ENCODE data around the gene PLEKHH1.
"Not testable (repeated sequence)": the region's sequence is repeated elsewhere in the genome, so short reads cannot be mapped to it uniquely, and the experiment has no call there.

PLEKHH1 gene

GRCh38 chr14:67536087-67536486 lies 3.0 kb downstream of the PLEKHH1 start:
- DNase-seq = no peak

- no peak for DNase-seq
These were observed 4.6 kb downstream of the PLEKHH1 start for GRCh38 chr14:67537736-67538135.

GRCh38 chr14:67538501-67538900 lies 5.4 kb downstream of the PLEKHH1 start:
- DNase-seq = no peak

GRCh38 chr14:67539116-67539515 lies 6.0 kb downstream of the PLEKHH1 start:
- no peak for DNase-seq

GRCh38 chr14:67541448-67542387 lies 8.6 kb downstream of the PLEKHH1 start:
- no peak for DNase-seq

GRCh38 chr14:67542620-67543019 lies 9.5 kb downstream of the PLEKHH1 start:
- not testable (repeated sequence) for DNase-seq

GRCh38 chr14:67544590-67544989 lies 11.5 kb downstream of the PLEKHH1 start:
- no peak for DNase-seq

GRCh38 chr14:67547224-67547780 lies 14.2 kb downstream of the PLEKHH1 start:
- no peak for DNase-seq

GRCh38 chr14:67549734-67550133 lies 16.6 kb downstream of the PLEKHH1 start:
- DNase-seq = no peak

- DNase-seq = no peak
These were observed 18.0 kb downstream of the PLEKHH1 start for GRCh38 chr14:67551123-67551522.

- no peak for DNase-seq
These were observed 18.9 kb downstream of the PLEKHH1 start for GRCh38 chr14:67551940-67552339.

- no peak for DNase-seq
These were observed 20.5 kb downstream of the PLEKHH1 start for GRCh38 chr14:67553547-67553946.

GRCh38 chr14:67554341-67554740 lies 21.3 kb downstream of the PLEKHH1 start:
- no peak for DNase-seq

GRCh38 chr14:67555518-67556090 lies 22.5 kb downstream of the PLEKHH1 start:
- no peak for DNase-seq

GRCh38 chr14:67556671-67557070 lies 23.6 kb downstream of the PLEKHH1 start:
- no peak for DNase-seq

GRCh38 chr14:67557118-67557517 lies 24.0 kb downstream of the PLEKHH1 start:
- DNase-seq = no peak

GRCh38 chr14:67557656-67558055 lies 24.6 kb downstream of the PLEKHH1 start:
- DNase-seq = no peak

GRCh38 chr14:67559639-67560038 lies 26.5 kb downstream of the PLEKHH1 start:
- DNase-seq = no peak

GRCh38 chr14:67562025-67562775 lies 29.1 kb downstream of the PLEKHH1 start:
- DNase-seq = no peak

- no peak for DNase-seq
These were observed 29.7 kb downstream of the PLEKHH1 start for GRCh38 chr14:67562776-67563150.

- no peak for DNase-seq
These were observed 31.1 kb downstream of the PLEKHH1 start for GRCh38 chr14:67564236-67564635.

GRCh38 chr14:67566908-67567307 lies 33.8 kb downstream of the PLEKHH1 start:
- no peak for DNase-seq

GRCh38 chr14:67567654-67568053 lies 34.6 kb downstream of the PLEKHH1 start:
- no peak for DNase-seq

Measured in cortex of kidney (tissue), 1 donor.